NCI-H524 treated with DMSO at 0.1 percent for 48 hours (cell line): Measurements from ENCODE around the gene UNC5A.

ENCODE experiments used
- DNase-seq: peaks from one replicate; lab custom pipeline; 2025; lab: John Stamatoyannopoulos, UW

The UNC5A gene

DNA sequence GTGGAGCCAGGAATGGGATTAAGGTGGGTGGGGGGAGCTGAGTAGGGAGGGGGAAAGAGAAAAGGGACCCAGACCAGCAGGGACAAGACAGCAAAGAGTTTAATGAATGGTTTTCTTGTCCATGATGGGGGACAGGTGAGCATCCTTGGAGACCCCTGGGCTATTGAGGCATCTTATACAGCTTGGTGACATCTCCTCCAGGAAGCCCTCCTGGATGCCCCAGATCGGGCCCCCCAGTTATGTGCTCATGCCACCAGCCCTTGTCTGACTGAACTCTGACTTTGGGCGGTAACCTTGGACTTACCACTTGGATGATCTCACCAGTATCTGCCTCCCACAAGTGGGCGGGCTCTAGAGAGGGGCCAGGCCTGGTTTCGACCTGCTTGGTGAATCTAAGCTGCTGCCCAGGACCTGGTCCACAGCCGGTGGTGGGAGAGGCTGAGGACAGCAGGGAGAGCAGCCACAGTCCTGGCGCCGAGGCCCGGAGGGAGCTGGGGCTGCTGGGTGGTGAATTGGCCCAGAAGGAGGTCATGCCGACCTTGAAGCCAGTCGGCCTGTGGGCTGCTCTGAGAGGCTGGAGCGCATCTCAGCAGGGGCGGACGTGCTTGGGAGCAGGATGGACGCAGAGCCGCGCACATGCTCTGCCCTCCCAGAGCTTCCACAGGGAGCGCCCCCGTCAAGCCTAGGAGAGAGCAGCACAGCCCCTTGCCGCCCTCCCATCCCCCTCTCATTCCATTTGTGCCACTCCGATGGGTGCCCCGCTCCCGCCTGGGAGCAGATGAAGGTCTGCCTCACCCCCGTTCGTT is 36.2 kb downstream of the UNC5A start:
- no peak for DNase-seq

DNA sequence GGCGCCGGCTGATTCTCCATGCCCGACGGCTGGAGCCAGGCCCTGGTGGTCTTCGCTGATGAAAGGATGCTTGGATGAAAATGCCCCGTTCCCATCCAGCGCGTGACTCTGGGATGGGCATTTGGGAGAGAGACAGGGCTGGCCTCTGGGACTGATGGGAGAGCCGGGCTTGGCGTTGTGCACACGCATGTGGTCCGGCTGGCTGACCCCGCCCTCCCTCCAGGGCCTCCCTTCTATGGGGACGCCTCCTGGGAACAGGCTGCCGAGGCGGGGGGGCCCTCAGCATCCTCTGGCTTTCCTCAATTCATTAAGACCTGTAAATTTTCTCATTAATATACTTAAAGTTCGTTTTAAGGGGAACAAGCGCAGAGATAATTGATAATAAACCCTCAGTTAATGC is 36.8 kb downstream of the UNC5A start:
- no peak for DNase-seq

DNA sequence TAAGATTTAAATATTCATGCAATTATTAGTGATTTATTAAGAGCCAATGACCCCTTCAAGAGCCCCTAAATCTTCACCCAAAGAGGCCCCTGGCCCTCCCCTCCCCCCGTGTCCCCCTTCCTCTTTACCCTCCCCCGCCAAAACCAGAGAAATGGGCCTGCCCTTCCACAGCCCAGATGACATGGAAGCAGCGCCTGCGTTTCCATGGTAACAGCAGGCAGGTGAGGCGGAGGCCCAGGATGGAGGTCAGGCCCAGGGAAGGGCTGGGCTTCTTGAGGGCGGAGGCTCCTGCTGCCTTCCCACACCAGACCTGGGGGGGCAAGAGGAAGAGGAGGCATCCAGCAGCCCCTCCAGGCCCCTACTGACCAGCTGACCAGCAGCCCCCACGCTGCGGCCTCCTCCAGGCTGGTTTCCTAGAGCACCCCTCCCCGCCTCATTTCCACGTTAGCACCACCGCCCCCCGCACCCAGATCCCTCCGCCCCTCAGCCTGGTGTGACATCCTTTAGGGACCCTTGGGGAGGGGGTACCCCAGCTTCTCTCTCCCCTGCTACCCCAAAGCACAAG is 37.4 kb downstream of the UNC5A start:
- no peak for DNase-seq

DNA sequence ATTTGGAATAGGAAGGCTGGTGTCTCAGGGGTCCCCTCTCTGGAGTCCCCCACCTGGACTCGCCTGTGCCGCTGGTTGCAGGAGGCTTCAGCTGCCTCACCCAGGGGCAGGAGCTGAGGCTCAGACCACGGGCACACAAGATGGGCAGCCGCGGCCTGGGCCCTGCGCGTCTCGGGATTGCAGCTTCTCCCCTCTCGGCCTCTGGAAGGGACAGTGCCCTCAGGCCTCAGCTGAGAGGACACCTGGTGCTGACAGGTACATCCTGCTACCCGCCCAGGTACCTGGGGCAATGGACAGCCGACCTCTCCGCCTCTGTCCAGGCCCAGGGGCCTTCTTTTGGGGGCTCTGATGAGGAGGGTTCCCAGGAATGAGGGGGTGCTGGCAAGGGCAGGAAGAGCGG is 38.3 kb downstream of the UNC5A start:
- no peak for DNase-seq

DNA sequence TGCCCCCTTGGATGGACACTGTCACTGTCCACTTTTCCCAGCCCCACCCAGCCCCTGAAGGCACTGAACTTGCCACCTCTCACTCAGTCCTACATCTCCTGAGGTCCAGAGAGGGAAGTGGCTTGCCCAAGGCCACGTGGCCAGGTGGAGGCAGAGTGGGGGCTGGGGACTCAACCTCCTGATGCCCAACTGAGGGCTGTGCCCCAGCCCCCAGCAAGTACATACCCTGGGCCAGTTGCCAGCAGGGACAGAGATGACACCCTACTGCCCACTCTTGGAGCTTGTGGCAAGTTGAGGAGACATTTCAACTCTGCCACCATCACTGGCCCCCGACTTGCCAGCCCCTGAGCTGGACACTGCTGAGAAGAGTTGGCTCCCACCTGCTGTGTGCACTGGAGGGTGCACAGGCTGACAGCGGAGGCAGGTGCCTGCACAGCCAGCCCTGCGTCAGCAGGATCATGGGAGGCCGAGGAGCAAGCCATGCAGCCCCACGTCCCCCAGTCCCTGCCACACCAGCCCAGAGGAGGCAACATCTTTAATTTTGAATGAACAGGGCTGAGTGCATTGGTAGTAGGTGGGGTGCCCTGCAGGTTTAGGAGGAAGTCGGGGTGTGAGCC is 39.4 kb downstream of the UNC5A start:
- DNase-seq, result no peak

DNA sequence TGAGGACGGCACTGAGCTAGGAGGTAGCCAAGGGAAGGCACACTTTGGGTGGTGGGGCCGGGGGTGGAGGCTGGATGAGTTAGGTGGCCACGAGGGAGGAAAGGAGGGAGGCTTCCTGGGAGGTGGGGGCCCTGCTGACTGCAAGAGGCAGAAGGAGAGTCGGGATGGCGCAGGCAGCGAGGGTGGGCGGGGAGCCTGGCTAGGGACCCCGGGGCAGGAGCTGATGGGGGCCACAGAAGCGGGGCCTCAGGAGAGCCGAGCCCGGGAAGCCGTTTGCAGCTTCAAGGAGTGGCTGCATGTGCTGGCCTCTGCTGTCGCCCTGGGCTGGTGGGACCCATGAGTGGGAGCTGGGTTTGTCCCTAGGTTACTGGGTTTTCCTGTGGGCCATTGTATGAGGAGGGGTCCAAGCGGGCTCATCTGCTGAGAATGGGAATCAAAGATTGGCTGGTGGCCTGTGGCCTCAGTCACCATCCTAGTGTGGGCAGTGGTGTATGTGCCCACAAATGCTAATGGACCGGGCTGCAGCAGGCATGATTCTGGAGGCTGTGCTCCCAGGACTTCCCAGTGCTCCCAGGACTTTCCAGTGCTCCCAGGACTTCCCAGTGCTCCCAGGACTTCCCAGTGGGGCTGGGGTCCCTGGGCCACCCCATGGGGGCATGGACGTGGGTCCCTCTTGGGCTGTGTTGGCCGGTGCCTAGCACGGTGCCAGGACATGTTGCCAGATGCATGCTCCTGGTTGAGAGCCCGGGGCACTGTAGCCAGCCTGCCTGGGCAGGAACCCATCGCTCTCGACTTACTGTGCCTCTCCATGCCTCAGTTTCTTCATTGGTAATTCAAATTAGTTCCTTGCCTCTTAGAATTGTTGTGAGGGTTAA is 40.2 kb downstream of the UNC5A start:
- DNase-seq, result no peak

DNA sequence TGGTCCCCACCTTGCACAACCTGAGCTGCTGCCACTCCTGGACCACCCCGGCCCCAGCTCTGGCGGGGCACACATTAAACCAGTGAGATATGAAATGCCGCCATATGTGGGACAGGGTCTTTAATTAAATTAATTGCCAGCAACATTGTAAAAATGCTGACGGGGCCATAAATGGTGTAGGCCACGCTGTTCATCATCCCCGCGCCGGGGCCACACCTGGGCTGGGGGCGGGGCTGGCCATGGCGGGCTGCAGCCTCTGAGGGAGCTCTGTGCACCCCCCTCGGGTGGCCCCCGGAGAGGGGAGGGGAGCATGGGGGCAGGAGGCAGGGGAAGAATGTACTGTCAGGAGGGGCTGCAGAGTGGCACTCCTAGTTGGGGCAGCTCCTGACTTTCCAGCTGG is 41.0 kb downstream of the UNC5A start:
- no peak for DNase-seq

DNA sequence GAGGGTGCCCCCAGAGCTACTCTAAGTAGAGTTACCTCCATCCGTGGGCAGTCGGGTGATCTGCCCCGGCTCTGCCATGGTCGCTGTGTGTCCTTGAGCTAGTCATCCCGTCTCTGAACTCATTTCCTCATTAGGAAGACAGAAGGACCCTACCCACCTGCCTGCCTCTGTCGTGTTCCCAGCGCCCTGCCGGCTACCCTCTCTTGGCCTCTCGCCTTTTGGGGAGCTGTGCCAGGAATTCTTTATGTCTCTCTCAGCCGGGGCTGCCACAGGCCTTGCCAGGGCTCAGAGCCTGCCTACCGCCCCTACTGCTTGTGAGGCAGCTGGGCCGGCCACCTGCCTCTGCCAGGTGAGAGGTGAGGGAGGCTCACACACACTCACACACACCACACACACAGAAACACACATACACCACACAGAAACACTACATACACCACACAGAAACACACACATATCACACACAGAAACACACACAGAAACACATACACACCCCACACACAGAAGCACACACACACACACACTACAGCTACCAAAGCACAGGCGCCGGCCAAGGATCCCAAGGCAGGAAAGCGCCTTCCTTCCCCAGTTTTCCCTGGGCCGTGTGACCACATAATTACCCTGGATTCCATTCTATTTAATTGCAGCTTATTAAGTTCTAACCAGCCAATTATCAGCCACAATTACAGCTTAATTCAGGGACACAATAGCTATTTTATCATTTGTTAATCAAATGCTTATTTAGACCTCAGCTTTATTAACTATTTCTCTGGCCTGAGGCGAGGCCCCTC is 41.7 kb downstream of the UNC5A start:
- no peak for DNase-seq

DNA sequence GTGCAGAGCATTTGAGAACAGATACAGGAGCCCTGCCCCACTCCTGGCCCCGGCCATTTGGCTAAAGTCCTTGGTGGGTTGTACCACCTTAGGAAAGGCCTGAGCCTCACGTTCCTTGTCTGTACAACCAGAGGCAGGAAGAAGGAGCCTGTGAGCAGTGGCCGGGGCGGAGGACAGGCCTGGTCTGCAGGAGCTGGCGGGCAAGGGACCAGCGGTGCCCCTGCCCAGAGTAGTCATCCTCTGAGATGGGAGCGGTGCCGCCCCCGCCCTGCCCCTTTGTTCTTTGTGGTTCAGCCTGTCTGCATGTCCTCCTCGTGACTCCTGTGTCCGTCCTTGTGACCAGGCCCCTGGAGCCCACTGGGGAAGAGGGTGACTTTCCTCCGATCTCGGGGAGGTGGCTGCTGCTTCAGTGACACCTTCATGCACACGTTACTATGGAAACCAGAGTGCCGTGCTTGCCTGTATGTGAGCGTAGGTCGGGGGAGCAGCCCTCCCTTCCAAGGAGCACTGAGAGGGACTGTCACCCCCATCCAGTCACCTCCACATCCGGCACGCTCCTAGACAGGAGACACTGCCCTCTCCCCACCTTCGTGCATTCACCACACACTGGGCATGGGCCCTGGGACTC is 42.9 kb downstream of the UNC5A start:
- no peak for DNase-seq

DNA sequence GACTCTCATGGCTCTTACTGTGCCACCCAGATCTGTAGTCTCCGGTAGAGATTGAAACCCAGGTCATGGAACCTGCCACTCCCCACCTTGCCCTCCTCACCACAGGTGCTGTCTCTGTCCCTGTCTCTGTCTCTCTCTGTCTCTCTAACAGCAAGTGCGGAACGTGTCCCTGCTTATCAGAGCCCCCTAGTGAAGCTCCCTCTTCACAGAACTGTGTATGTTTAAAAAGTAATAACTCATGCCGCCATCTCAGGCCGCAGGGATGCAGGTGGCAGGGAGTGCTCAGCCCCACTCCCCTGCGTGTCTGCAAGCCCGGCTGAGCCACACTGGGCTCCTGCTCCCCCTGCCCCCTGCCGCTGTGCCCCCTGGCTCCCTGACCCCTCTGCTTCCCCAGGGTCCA is 43.8 kb downstream of the UNC5A start:
- DNase-seq, result no peak

DNA sequence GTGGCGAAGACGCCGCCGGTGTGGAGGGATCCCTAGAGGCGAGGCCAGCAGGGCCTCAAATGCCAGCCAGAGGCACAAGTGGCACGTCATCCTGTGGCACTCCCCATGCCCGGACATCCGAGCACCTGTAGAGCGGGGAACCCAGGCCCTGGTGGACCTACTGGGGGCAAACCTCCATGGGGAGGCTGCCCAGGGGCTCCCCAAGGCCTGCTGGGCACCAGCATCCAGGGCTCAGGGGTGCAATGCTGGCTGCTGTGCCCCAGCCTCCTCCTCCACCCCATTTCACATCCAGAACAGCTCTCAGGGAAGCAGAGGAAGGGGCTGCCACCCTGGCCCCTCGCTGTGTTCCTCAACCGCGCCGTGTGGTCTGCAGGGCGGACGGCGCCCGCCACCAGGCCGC is 45.2 kb downstream of the UNC5A start:
- no peak for DNase-seq

DNA sequence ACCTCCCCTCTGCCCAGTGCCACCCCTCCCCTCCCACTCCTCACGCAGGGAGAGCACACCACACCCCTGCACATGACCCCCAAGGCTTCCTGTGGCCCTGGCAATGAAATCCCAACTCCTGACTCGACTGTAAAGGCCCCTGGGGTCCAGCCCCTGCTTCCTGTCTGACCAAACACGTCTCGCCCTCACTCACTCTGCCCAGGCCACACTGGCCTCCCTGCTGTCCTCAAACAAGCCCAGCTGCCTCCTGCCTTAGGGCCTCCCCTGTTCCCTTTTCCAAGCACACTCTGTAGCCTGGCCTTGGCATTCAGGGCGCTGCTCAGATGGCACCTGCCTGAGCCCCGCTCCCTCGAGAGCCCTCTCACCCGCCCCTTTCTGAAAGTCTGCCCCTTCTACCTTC is 46.4 kb downstream of the UNC5A start:
- DNase-seq, result no peak

DNA sequence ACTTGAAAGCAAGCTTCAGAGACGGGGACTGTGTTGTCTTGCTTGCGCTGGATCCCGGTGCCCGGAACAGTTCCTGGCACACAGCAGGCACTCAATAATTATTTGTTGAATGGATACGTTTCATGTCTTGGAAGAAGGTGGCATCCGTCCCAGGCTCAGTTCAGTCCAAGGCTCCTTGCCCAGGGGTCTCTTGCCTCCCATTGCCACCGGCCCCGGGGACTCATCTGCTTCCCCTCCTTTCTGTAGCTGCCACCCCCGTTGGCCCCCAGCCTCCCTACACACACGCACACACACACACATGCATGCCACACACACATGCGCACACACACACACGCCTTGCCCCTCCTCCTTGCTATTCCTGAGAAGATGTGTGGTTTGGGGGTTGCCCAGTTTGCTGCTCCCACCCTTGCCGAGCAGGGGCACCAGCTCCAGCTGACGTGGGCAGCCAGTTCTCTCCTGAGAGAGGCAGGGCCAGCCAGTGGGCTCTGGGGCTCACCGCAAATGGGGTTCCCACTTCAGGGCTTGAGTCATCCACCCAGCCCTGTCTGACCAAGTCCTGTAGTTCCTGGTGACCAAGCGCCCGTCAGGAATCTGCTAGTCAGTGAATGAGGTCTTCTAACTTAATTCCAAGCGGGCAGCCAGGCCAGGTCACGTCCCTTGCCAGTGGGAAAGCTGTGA is 47.0 kb downstream of the UNC5A start:
- DNase-seq, result no peak

DNA sequence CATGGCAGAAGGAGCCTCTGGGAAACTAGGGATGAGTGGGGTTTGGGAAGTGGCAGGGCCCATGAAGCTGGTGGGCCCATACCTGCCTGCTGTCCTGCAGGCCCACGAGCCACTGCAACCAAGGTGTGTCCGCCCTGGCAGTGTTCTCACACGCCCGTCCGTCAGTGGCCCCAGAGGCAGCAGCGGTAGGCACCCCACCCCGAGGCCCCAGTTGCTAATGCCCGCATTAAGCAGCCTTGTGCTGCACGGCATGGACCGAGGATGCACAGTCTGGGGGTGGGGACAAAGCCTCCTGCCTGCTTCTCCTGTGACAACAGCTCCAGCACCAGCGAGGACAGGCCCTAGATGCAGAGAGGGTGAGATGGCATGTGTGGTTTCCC is 47.5 kb downstream of the UNC5A start:
- DNase-seq, result no peak

DNA sequence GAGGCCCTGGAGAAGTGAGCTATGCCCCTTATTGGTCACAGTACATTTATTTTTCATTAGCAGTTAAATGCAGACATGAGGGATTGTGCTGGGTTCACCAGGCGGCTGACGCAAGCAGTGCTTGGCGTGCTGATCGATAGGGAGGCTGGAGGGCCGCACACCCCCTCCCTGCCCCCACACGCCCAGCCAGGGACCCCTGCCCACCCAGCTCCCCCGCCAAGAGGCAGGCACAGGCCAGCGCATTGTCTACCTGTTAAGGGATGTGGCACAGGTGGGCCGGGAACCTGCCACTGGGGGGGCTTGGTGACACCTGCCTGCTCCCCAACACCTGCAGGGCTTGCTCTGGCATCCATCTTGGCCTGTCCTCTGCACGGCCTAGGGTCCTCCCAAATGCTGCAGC is 49.6 kb downstream of the UNC5A start:
- DNase-seq, result no peak

DNA sequence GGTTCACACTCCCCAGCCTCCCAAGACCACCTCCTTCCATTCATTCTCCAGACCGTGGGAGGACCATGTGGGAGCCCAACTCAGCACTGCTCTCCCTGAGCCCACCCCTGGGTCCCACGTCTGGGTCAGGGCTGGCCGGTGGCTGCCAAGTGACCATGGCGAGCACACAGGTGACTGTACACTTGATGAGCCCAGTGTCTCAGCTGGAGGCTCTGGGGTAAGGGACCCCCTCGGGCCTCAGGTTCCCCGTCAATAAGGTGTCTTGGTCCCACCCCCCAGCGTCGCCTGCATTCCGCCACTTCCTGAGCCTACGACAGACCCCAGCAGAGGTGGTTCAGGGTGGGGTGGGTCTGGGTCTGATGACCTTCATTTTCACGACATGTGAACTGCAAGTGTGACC is 50.0 kb downstream of the UNC5A start:
- DNase-seq, result no peak

DNA sequence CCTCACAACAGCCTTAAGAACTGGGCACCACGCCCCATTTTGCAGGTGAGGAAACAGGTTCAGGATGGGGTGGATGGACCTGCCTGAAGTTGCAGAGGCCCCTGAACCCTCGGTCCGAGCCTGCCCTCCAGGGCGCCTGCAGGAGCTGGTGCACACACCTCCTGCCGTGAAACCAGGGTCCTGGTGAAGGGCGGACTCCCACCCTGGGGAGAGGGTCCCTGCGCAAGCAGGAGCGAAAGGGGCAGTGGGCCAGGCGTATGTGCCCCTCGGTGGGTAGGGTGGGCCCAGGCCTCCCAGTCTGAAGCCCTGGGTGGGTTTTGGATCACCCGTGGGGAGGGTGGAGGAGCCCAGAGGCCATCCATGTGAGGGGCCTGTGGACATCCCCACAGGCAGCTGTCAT is 50.9 kb downstream of the UNC5A start:
- no peak for DNase-seq

DNA sequence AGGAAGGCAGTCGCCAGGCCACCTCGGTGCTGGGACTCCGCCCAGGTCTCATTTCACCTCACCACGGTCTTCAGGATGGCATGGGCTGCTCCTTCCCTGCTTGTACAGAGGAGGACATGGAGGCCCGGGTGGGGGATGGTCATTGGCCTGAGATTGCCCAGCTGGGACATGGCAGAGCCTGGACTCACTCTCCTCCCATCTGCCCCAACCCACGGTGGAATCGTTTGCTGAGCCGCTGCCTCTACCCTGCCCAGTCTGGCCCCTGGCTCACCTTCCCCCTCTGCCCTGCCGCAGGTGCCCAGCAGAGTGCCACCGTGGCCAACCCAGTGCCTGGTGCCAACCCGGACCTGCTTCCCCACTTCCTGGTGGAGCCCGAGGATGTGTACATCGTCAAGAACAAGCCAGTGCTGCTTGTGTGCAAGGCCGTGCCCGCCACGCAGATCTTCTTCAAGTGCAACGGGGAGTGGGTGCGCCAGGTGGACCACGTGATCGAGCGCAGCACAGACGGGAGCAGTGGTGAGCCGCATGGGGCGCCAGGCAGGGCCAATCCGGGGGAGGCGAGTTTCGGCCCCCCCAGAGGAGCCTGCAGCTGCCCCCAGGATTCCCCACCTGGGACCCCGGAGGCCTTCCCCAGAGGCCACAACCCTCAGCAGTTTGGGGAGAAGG is 52.1 kb downstream of the UNC5A start:
- no peak for DNase-seq

DNA sequence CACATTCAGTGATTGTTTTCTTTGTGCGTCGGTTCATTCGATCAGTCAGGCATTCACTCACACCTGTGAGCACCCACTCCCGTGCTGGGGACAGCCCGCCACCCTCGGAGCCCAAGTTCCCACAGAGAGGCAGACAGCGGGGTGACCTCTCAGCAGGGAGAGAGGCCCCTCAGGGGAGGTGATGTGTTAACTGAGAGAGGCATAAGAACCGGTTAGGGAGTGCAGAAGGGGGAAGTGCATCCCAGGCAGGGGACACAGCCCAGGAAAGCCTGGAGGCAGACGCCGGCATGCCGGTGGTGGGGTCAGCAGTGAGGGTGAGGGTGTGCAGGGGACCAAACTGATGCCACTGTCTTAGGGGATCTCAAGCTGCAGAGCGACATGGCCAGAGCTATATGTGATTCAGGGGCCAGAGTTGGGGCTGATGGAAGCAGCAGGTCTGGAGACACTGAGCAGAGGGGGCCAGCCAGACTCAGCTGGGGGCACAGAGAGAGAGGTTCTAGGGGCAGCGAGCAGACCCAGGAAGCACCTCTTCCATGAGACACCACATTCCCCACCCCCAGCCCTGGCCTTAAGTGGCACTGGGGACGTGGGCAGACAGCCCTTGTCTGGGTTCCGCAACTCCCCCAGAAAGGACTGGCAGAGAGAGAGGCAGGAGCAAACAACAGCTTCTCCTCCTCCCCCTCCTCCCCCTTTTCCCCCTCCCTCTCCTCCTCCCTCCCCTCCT is 52.8 kb downstream of the UNC5A start:
- no peak for DNase-seq

DNA sequence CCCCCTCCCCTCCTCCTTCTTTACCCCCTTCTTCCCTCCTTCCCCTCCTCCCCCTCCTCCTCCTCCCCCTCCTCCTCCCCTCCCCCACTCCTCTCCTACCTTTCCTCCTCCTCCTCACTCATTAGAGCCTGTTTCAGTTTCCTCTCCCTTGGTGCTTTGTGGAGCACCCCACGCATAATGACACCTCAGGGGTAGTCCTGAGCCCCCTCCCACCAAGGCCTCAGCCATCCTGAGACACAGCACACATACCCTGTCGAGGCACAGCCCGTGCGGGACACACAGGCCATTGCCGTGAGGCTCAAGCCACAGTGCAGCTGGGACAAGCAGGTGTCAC is 53.4 kb downstream of the UNC5A start:
- no peak for DNase-seq
